ENCODE data around the gene ST6GAL1. TPM values are rescaled to one million over a fixed set of nuclear protein-coding genes. Genes with fewer than 3 reads are reported as not detected.

ST6GAL1 gene
- total and polyA plus RNA-seq, 10 of the 15 experiments (the other 5 are each of a cell fraction or from before 2014, with no cell fraction given), result 74.2 to 248 (median 149) TPM

DNA sequence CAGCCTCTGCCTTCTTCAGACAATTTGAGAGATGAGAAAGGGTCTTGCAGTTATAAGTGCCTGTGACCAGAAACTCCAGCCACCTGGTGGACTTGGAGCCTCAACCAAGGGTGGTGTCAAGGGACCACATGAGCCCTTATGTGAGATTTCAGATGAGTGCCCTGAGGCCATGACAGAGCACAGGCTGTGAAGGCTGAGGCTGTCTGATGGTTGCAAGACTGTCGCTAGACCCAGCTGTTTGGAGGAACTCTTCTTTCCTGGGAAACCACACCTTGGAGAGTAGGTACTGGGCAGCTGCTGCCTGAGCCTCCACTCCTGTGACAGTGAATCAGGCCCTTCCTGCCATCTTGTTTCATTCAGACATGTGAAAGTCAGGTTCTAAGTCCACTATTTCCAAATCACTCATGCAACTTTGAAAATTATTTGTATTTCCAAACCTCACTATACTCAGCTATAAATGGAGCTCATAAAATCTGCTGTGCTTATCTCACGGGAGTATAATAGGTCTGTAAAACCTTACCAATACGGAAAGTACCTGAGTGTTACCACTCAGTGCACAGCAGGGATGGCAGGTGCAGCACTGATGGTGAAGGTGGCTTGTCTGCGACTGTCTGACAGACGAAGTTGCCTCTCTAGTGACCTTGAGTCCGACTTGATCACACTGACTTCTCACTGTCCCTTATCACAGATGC, 109.5 kb downstream of the ST6GAL1 start:
- no peak overlapping the region for H2AFZ ChIP-seq (ENCODE audit: control insufficient read depth, low read depth, low read length)
- intact Hi-C loops (cut with micrococcal nuclease; ENCODE audit: unreplicated experiment), result no loop called here
- H3K4me1 ChIP-seq (ENCODE audit: control insufficient read depth, insufficient read depth, low read length), result peaks cover 58% of the 10 kb centered on the region
- H3K27ac ChIP-seq (ENCODE audit: control insufficient read depth, insufficient read depth), result peak overlapping the region; percentile 60
- ATAC-seq, result peak; percentile 26
- BruUV-seq (replicated peaks), result no TSS peak
- CTCF ChIA-PET, result interaction anchor here (0.8 to 4.0 kb wide), 7 partner anchors 10 to 190 kb away, joined by 3 to 14 read pairs (median 4); no protein-coding TSS in a partner anchor
- TF ChIP-seq NBN (IDR thresholded peaks at IDR 0.05), result no peak
- TF ChIP-seq BHLHE40 (IDR thresholded peaks at IDR 0.05; ENCODE audit: borderline replicate concordance in 1 of 2, low read depth in 2 of 2, low read length in 1 of 2), result no peak
- TF ChIP-seq POLR2AphosphoS5 (IDR thresholded peaks at IDR 0.05; ENCODE audit: low read length), result 0 out of 2 replicates have a peak, but pooled peaks have one; percentile 22
- TF ChIP-seq, protein P1, sequence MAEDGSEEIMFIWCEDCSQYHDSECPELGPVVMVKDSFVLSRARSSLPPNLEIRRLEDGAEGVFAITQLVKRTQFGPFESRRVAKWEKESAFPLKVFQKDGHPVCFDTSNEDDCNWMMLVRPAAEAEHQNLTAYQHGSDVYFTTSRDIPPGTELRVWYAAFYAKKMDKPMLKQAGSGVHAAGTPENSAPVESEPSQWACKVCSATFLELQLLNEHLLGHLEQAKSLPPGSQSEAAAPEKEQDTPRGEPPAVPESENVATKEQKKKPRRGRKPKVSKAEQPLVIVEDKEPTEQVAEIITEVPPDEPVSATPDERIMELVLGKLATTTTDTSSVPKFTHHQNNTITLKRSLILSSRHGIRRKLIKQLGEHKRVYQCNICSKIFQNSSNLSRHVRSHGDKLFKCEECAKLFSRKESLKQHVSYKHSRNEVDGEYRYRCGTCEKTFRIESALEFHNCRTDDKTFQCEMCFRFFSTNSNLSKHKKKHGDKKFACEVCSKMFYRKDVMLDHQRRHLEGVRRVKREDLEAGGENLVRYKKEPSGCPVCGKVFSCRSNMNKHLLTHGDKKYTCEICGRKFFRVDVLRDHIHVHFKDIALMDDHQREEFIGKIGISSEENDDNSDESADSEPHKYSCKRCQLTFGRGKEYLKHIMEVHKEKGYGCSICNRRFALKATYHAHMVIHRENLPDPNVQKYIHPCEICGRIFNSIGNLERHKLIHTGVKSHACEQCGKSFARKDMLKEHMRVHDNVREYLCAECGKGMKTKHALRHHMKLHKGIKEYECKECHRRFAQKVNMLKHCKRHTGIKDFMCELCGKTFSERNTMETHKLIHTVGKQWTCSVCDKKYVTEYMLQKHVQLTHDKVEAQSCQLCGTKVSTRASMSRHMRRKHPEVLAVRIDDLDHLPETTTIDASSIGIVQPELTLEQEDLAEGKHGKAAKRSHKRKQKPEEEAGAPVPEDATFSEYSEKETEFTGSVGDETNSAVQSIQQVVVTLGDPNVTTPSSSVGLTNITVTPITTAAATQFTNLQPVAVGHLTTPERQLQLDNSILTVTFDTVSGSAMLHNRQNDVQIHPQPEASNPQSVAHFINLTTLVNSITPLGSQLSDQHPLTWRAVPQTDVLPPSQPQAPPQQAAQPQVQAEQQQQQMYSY (CRISPR knock-in tag; IDR thresholded peaks at IDR 0.05), result 0 out of 2 replicates have a peak, but pooled peaks have one; percentile 23
- peak; percentile 60 for TF ChIP-seq POLR2A (IDR thresholded peaks at IDR 0.05; ENCODE audit: low read depth, low read length)
- peak overlapping the region; percentile 36 for H3K4me2 ChIP-seq (ENCODE audit: control insufficient read depth, insufficient read depth)
- SMC1A ChIA-PET (ENCODE audit: uncharacterized antibody, unreplicated experiment), result interaction anchor here (0.9 to 12.6 kb wide), 7 partner anchors 8 to 40 kb away, joined by 3 to 213 read pairs (median 5); no protein-coding TSS in a partner anchor
- no peaks in the 10 kb centered on the region; the same call in 1 of the 3 replicates for H3K9me3 ChIP-seq (replicated peaks; ENCODE audit: control insufficient read depth, insufficient read depth, low read length)
- DNase-seq (ENCODE audit: low read depth, low spot score), result no peak
- RAD21 ChIA-PET (ENCODE audit: unreplicated experiment), result interaction anchor here (1.2 to 4.1 kb wide), 3 partner anchors 9 to 18 kb away, joined by 4 to 29 read pairs (median 25); no protein-coding TSS in a partner anchor
- H3K9ac ChIP-seq (ENCODE audit: control insufficient read depth, insufficient read depth, low read length), result no peak overlapping the region
- in situ Hi-C loops (cut with MboI), result no loop called here
- 14% methylated on average over 6 of the region's 6 CpGs for WGBS (ENCODE audit: insufficient coverage, insufficient replicate concordance, low lambda C conversion rate, missing lambda C conversion rate)
- POLR2A ChIA-PET, result interaction anchor here (1.6 to 8.0 kb wide), 2 partner anchors 11 to 26 kb away, joined by 3 to 120 read pairs; no protein-coding TSS in a partner anchor
- no peaks in the 10 kb centered on the region for H3K27me3 ChIP-seq (replicated peaks in 1 of 2; ENCODE audit: control insufficient read depth in 2 of 2, insufficient read depth in 2 of 2, low read length in 1 of 2)
- FAIRE-seq, result peak; percentile 18
- peaks cover 24 to 48% of the 10 kb centered on the region in 2 experiments for H3K36me3 ChIP-seq (ENCODE audit: control insufficient read depth in 2 of 2, insufficient read depth in 2 of 2, low read length in 1 of 2)
- H4K20me1 ChIP-seq (ENCODE audit: control insufficient read depth, insufficient read depth), result no peaks in the 10 kb centered on the region
- H3K79me2 ChIP-seq (ENCODE audit: control insufficient read depth, insufficient read depth, low read length), result peaks cover 72% of the 10 kb centered on the region
- no peak overlapping the region for H3K4me3 ChIP-seq

Data from GM12878 (cell line).